Measurements from ENCODE around the gene RAB20.

Gene RAB20

DNA sequence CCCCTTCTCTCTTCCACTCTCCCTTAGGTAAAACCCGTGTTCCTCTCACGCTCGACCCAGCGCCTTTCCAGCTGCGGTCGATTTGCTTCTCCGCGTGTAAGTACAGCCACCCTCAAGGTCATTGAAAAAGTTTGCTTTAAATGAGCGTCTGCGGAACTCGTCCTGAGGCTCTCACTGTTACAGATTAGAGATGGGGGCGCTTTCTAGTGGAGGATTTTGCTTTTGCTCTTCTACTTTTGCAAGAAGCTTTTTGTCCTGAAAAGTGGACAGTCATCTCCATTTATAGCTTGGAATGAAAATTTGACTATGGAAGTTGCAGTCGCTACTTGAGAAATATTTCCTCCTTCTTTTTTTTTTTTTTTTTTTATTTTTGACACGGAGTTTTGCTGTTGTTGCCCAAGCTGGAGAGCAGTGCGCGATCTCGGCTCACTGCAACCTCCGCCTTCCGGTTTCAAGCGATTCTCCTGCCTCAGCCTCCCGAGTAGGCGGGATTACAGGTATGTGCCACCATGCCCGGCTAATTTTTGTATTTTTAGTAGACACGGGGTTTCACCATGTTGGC, 595 bp upstream of the RAB20 start:
- H3K4me3 ChIP-seq (ENCODE audit: low read depth, low read length), result peak overlapping the region; percentile 59
- DNase-seq (ENCODE audit: low read depth), result no peak
- TF ChIP-seq, protein P1, sequence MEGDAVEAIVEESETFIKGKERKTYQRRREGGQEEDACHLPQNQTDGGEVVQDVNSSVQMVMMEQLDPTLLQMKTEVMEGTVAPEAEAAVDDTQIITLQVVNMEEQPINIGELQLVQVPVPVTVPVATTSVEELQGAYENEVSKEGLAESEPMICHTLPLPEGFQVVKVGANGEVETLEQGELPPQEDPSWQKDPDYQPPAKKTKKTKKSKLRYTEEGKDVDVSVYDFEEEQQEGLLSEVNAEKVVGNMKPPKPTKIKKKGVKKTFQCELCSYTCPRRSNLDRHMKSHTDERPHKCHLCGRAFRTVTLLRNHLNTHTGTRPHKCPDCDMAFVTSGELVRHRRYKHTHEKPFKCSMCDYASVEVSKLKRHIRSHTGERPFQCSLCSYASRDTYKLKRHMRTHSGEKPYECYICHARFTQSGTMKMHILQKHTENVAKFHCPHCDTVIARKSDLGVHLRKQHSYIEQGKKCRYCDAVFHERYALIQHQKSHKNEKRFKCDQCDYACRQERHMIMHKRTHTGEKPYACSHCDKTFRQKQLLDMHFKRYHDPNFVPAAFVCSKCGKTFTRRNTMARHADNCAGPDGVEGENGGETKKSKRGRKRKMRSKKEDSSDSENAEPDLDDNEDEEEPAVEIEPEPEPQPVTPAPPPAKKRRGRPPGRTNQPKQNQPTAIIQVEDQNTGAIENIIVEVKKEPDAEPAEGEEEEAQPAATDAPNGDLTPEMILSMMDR (IDR thresholded peaks at IDR 0.05; ENCODE audit: low read depth, low read length, missing control alignments), result no peak

DNA sequence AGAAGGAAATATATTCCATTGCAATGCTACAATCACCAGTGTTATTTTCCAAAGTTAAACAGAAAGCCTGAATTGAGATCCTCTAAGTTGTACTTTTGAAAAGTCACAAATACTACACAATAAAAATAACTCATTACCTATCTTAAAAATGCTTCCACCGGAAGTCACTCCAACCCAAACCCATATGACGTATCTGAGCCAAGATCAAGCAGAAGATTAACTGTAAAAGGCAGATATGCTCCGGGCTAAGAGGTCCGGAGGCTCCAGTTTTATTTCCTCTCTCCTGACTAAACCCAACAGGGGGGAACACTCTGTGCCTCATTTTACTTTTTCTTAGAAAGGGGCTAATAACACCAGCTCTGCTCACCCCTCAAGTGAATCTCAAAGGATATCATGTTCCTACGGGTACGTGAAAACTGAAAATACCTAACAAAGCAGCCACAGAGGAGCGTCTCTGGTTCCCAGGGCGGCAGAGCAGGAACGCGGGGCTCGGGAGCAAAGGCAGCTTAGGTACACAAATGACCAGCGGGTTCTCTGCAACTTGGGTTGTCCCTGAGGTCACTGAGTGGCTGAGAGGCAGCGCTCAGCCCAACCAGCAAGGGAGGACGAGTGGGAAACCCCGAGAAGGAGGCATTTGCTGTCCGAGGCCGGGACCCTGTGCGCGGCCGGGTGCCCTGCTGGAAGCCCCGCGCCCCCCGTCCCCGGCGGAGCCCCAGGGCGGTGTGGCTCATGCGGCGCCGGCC, 750 bp downstream of the RAB20 start:
- peak overlapping the region; percentile 63 for H3K4me3 ChIP-seq (ENCODE audit: low read depth, low read length)
- TF ChIP-seq, protein P1 (IDR thresholded peaks at IDR 0.05; ENCODE audit: low read depth, low read length, missing control alignments), result no peak
- DNase-seq (ENCODE audit: low read depth), result no peak

DNA sequence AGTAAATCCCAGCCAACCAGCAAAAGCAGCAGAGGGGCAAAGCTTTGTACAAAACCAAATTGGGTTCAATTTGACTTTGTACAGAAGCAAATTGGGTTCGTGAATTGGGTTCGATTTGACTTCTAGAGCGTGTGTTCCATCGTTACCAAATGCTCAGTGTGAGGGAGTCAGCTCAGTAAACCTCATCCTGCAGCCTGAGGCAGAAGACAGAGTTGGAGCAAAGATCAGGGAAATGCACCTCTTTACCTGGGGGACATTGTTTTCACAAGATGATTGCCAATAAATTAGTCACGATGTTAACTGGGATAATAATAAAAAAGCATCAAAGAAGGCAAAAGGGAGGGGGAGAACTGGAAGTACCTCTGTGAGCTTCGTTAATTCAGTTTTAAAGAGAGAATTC, 1.5 kb downstream of the RAB20 start:
- no peak overlapping the region for H3K4me3 ChIP-seq (ENCODE audit: low read depth, low read length)
- no peak for DNase-seq (ENCODE audit: low read depth)
- TF ChIP-seq, protein P1 (IDR thresholded peaks at IDR 0.05; ENCODE audit: low read depth, low read length, missing control alignments), result no peak

DNA sequence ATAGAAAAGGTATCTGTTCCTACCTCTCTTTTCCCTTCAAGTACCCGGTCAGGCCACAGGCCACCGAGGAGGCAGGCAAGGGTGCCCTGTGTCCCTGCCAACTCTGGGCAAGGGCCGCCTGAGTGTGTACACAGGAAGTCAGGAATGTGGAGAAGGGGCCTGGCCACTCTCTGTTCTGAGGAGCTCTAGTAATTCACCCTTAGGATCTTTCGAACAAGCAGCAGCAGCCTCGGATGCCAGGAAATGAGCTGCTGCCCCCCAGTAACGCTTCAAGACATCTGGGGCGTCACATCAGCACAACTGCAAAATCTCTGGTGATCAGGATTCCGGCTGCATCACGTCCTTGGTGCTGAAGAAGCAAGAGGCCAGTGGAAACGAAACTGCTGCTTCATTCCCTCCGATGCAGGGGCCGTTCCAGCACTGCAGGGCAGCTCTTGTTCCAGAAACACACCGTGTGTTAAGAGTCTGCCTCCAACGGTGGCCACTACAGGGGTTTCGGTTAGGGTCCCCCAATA, 2.0 kb downstream of the RAB20 start:
- H3K4me3 ChIP-seq (ENCODE audit: low read depth, low read length), result no peak overlapping the region
- DNase-seq (ENCODE audit: low read depth), result no peak

DNA sequence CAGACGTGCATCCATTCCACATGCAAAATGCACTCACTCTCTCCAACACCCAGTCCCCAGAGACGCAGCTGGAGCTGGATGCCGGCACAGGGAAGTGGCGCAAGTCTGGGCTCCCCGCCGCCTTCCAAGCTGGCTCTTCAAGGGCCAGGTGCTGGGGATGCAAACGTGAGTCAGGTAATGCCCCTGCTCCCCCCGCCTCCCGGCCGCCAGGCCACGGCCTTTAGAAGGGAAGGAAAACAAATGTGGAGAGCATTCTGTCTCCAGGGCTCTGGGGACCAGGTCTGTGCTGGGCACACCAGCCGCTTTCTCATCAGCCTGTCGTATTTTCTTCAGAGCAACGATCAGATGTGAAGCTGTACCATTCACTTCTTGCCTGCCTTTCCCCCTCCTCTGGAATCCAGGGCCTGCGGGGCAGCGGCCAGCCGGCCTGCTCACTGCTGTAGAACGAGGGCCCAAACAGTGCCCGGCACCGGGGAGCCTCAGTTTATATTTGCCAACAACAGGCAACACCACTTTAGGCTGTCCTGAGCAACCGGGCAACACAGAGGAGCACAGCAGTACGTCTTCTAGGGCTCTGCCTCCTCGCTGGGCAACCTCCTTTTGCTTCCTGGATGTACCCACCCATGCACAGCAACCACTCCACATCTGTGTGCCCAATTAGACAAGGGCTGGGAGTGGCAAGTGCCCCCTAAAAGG, 3.8 kb downstream of the RAB20 start:
- H3K4me3 ChIP-seq (ENCODE audit: low read depth, low read length), result no peak overlapping the region
- no peak for DNase-seq (ENCODE audit: low read depth)
- TF ChIP-seq, protein P1 (IDR thresholded peaks at IDR 0.05; ENCODE audit: low read depth, low read length, missing control alignments), result no peak

More for the DNA sequence above, 2.0 kb downstream of the RAB20 start:
- TF ChIP-seq, protein P1 (IDR thresholded peaks at IDR 0.05; ENCODE audit: low read depth, low read length, missing control alignments), result no peak

DNA sequence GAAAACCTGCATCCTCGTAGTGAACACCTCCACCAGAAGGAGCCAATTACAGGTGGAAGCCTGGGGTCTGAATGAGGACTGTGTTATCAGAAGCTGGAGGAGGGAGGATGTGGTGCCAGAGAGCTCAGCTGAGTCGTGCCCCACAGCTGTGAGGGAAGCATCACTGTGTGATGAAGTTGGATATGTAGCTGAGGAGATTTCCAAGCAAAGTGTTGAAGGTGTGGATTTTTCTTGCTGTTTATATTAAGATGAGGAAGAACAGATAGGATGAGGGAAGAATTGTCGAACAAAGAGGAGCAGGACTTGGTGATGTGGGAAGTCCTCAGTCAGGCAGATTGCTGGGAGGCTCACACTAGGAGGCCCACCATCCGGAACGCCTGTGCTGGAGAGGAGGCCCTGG, 4.4 kb downstream of the RAB20 start:
- DNase-seq (ENCODE audit: low read depth), result no peak
- TF ChIP-seq, protein P1 (IDR thresholded peaks at IDR 0.05; ENCODE audit: low read depth, low read length, missing control alignments), result no peak
- no peak overlapping the region for H3K4me3 ChIP-seq (ENCODE audit: low read depth, low read length)

Measured in GM12864 (cell line).